NCI-H1092 (cell line): ENCODE measurements around the gene MROH2A.

Source experiments
- DNase-seq: peaks from one replicate; lab custom pipeline; 2025; lab: John Stamatoyannopoulos, UW

MROH2A gene

GRCh38 chr2:233799716-233800115, 21.6 kb downstream of the MROH2A start:
- no peak for DNase-seq

- no peak for DNase-seq
Measured at GRCh38 chr2:233800208-233800607, 22.1 kb downstream of the MROH2A start.

GRCh38 chr2:233801357-233802131, 23.4 kb downstream of the MROH2A start:
- no peak for DNase-seq

- no peak for DNase-seq
Measured at GRCh38 chr2:233802132-233802815, 24.1 kb downstream of the MROH2A start.

GRCh38 chr2:233803292-233803911, 25.3 kb downstream of the MROH2A start:
- no peak for DNase-seq

GRCh38 chr2:233803994-233804393, 25.9 kb downstream of the MROH2A start:
- DNase-seq = no peak

- DNase-seq = no peak
Measured at GRCh38 chr2:233807215-233807865, 29.2 kb downstream of the MROH2A start.

- no peak for DNase-seq
Measured at GRCh38 chr2:233807966-233808935, 30.1 kb downstream of the MROH2A start.

- no peak for DNase-seq
Measured at GRCh38 chr2:233810385-233810784, 32.3 kb downstream of the MROH2A start.

- no peak for DNase-seq
Measured at GRCh38 chr2:233811087-233811486, 33.0 kb downstream of the MROH2A start.

GRCh38 chr2:233811732-233812131, 33.6 kb downstream of the MROH2A start:
- no peak for DNase-seq

- DNase-seq = no peak
Measured at GRCh38 chr2:233813236-233814055, 35.3 kb downstream of the MROH2A start.

GRCh38 chr2:233814056-233814835, 36.1 kb downstream of the MROH2A start:
- DNase-seq = no peak

GRCh38 chr2:233815861-233816260, 37.7 kb downstream of the MROH2A start:
- no peak for DNase-seq

GRCh38 chr2:233816334-233816733, 38.2 kb downstream of the MROH2A start:
- no peak for DNase-seq

- no peak for DNase-seq
Measured at GRCh38 chr2:233816771-233817170, 38.6 kb downstream of the MROH2A start.

- no peak for DNase-seq
Measured at GRCh38 chr2:233817361-233817911, 39.3 kb downstream of the MROH2A start.

- no peak for DNase-seq
Measured at GRCh38 chr2:233817995-233818638, 40.0 kb downstream of the MROH2A start.
